HG03159 (cell line): ENCODE data around the gene DNAJC3.
"Not testable (repeated sequence)": the region's sequence is repeated elsewhere in the genome, so short reads cannot be mapped to it uniquely, and the experiment has no call there.

Experiments
- ATAC-seq: cut with Tn5 transposase; IDR thresholded peaks from one replicate; pipeline ENCODE4 v1.9.1; 2021; ENCODE audit warnings: mild to moderate bottlenecking, moderate library complexity; ENCODE audit not compliant: unreplicated experiment

Gene DNAJC3

GRCh38 chr13:95676762-95677563 is at the start of gene DNAJC3:
Gene DNAJC3, plus strand, starts transcription at chr13:95677139. Its CDS starts 117 bp downstream, at chr13:95677256.
- ATAC-seq: peak; percentile 90

DNA sequence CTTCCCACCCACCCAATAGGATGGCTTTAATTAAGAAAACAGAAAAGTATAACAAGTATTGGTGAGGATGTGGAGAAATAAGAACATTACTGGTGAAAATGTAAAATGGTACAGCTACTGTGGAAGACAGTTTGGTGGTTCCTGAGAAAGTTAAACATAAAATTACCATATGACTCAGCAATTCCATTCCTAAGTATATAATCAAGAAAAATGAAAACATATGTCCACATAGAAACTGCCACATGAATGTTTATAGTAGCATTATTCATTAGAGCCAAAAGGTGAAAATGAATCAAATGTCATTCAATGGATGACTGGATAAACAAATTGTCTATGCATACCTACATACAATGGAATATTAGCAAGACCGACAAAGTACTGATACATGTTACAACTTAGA is 49.3 kb upstream of the DNAJC3 start:
- no peak for ATAC-seq

GRCh38 chr13:95628488-95628887 is 48.5 kb upstream of the DNAJC3 start:
- ATAC-seq: no peak

GRCh38 chr13:95629071-95629470 is 47.9 kb upstream of the DNAJC3 start:
- no peak for ATAC-seq

DNA sequence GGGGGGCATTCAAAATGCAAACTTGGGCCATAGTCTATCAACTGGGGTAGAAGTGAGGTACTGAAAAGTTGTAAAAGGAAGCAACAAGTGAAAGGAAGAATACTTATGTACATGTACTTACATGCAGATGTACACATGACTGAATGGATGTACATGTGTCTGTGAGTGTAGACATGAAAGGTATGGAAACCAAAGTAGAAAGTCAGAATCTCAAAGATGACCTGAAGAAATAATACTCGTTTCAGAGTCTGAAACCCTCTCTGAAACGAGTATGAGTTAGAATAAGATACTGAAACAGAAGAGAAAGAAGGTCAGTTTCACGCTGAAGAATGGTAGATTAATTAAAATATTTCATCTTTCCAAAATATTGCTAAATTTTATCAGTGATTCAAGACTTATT is 46.3 kb upstream of the DNAJC3 start:
- no peak for ATAC-seq

GRCh38 chr13:95636853-95637252 is 40.1 kb upstream of the DNAJC3 start:
- no peak for ATAC-seq

GRCh38 chr13:95641291-95642027 is 35.5 kb upstream of the DNAJC3 start:
- ATAC-seq: no peak

DNA sequence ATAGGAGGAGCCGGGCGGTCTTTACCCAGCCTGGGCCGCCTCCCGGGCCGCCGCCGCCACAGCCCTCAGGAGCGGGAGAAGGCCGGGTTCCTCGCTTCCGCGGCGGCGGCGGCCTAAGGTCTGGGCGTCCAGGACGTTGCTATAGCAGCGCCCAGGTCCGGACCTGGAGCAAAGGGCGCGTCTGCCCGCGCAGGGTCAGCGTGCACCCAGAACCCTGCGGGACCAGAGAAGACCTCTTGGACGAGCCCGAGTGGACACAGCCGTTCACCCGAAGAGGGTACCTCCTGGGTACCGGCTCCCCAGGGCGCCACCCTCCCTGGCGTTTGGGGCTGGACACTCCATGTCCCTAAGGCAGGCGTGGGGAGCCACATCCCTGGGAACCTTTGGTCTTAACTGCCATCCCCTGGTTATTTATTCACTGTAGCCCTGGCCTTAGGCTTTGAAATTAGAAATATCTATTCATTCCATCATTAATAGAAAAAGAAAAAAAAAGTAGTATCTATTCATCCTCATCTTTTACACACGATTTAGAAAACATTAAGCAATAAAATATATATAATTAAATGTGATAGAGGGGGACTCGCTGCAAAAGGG is 34.8 kb upstream of the DNAJC3 start:
- no peak for ATAC-seq

GRCh38 chr13:95642999-95643398 is 33.9 kb upstream of the DNAJC3 start:
- ATAC-seq: no peak

DNA sequence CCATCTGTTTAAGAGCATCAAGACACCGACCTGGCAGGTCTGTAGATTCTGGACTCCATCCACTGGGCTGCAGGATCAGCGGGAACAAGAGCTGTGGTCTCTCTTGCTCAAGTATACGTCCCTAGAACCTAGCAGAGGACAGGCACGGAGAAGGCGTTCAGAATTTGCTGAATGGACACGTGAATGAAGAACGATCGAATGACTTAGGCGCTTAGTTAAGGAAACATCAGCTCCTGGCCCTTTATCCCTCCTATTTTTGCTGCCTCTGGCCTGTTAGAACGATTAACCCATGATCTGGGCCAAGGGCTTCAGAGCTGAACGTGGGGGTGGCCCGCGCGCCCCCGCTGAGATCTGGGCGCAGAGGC is 33.4 kb upstream of the DNAJC3 start:
- ATAC-seq: no peak

GRCh38 chr13:95643936-95644598 is 32.9 kb upstream of the DNAJC3 start:
- ATAC-seq: peak; percentile 38

GRCh38 chr13:95644601-95645052 is 32.3 kb upstream of the DNAJC3 start, which contains the start of gene DZIP1:
Gene DZIP1, minus strand, starts transcription at chr13:95644706. Its CDS starts 2,677 bp downstream, at chr13:95642029.
- ATAC-seq: peak; percentile 56

DNA sequence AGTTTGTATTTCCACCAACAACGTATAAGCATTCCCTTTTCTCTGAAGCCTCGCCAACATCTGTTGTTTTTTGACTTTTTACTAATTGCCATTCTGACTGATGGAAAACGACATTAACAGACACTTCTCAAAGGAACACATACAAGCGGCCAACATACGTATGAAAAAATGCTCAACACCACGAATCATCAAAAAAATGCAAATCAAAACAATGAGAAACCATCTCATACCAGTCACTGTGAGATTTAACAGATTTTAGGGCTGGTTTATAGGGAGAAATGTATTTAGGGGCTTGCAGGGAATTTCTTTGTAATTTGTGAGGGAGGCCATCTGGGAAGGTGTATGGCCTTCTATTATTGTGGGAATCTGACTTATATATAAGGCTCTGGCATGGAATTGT is 29.6 kb upstream of the DNAJC3 start:
- no peak for ATAC-seq

GRCh38 chr13:95650696-95651095 is 26.2 kb upstream of the DNAJC3 start:
- ATAC-seq: no peak

GRCh38 chr13:95652244-95652764 is 24.6 kb upstream of the DNAJC3 start:
- ATAC-seq: no peak

GRCh38 chr13:95652821-95653220 is 24.1 kb upstream of the DNAJC3 start:
- no peak for ATAC-seq

- no peak for ATAC-seq
Measured at GRCh38 chr13:95656386-95657015, 20.4 kb upstream of the DNAJC3 start.

- no peak for ATAC-seq
Measured at GRCh38 chr13:95659500-95659899, 17.4 kb upstream of the DNAJC3 start.

GRCh38 chr13:95660981-95661581 is 15.9 kb upstream of the DNAJC3 start:
- no peak for ATAC-seq

DNA sequence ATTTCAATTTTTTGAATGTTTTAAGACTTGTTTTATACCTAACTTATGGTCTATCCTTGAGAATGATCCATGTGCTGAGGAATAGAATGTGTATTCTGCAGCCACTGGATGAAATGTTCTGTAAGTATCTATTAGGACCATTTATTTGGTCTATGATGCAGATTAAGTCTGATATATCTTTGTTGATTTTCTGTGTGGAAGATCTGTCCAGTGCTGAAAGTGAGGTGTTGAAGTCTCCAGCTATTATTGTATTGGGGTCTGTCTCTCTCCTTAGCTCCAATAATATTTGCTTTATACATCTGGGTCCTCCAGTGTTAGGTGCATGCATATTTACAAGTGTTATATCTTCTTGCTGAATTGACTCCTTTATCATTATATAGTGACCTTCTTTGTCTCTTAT is 9.7 kb upstream of the DNAJC3 start:
- not testable (repeated sequence) for ATAC-seq
